SK-N-SH (cell line): ENCODE measurements around the gene FRS2. TPM values are rescaled to one million over a fixed set of nuclear protein-coding genes. Genes with fewer than 3 reads are reported as not detected.

Experiments used
- CTCF ChIA-PET: fragments of 300-600, 350-600 bp; formaldehyde crosslinking; extraction: SDS; loops from one replicate; lab custom pipeline; 2021; lab: Yijun Ruan, JAX
- POLR2A ChIA-PET: fragments of 350-600 bp; sonication (Branson Sonifier 250); formaldehyde crosslinking; extraction: SDS; loops from one replicate; lab custom pipeline; 2020; ENCODE audit warnings: antibody characterized with exemption, inconsistent platforms; lab: Yijun Ruan, JAX
- DNase-seq: peaks from one replicate; pipeline ENCODE4 v3.0.0; 2012
- H2AFZ ChIP-seq: fragments of 200-600 bp; sonication (generic); 2 replicates; pipeline ENCODE4 v1.8.1; 2016; ENCODE audit warnings: antibody characterized with exemption, mild to moderate bottlenecking, low read depth
- H3F3A ChIP-seq: fragments of 200-600 bp; sonication (generic); replicated peaks from 2 replicates; pipeline ENCODE3; 2016; ENCODE audit warnings: antibody characterized with exemption, mild to moderate bottlenecking; ENCODE audit not compliant: insufficient read depth
- H3K27ac ChIP-seq, 2 experiments: fragments of 200-500 bp in 1 of 2; fragments of 200-600 bp in 1 of 2; sonication (Bioruptor generic) in 1 of 2; sonication (generic), shearing (Covaris generic) in 1 of 2; 2 replicates each; pipeline versions ENCODE4 v1.5.1 to v1.6.1; 2014 to 2016; ENCODE audit warnings: low read depth in 2 of 2, inconsistent platforms in 1 of 2, low read length in 1 of 2, mild to moderate bottlenecking in 1 of 2, mixed read lengths in 1 of 2
- H3K27me3 ChIP-seq: fragments of 200-600 bp; sonication (generic), shearing (Covaris generic); 2 replicates; pipeline ENCODE4 v1.6.1; 2016; ENCODE audit warnings: mixed run types; ENCODE audit not compliant: insufficient read depth
- H3K36me3 ChIP-seq, 2 experiments: fragments of 200-500 bp in 1 of 2; fragments of 200-600 bp in 1 of 2; sonication (Bioruptor generic) in 1 of 2; sonication (generic) in 1 of 2; replicated peaks in 1 of 2; 2 replicates each; pipeline versions ENCODE3 to v1.5.1; 2014 to 2016; ENCODE audit warnings: low read length in 1 of 2, mild to moderate bottlenecking in 1 of 2; ENCODE audit not compliant: insufficient read depth in 2 of 2, control insufficient read depth in 1 of 2
- H3K4me1 ChIP-seq, 2 experiments: fragments of 200-500 bp in 1 of 2; fragments of 200-600 bp in 1 of 2; sonication (Bioruptor generic) in 1 of 2; sonication (generic), shearing (Covaris generic) in 1 of 2; 2 replicates each; pipeline versions ENCODE4 v1.5.1 to v1.6.1; 2014 to 2016; ENCODE audit warnings: low read depth in 1 of 2, low read length in 1 of 2, mixed run types in 1 of 2; ENCODE audit not compliant: insufficient read depth in 2 of 2, control insufficient read depth in 1 of 2
- H3K4me2 ChIP-seq: fragments of 200-600 bp; sonication (generic), shearing (Covaris generic); 2 replicates; pipeline ENCODE4 v1.6.1; 2017; ENCODE audit warnings: mixed run types
- H3K4me3 ChIP-seq, 2 experiments: fragments of 200-500 bp in 1 of 2; fragments of 200-600 bp in 1 of 2; sonication (Bioruptor generic) in 1 of 2; sonication (generic), shearing (Covaris generic) in 1 of 2; 2 replicates each; pipeline versions ENCODE4 v1.5.1 to v1.8.1; 2014 to 2016; ENCODE audit warnings: low read depth in 2 of 2, inconsistent platforms in 1 of 2, low read length in 1 of 2, mild to moderate bottlenecking in 1 of 2, mixed read lengths in 1 of 2, moderate library complexity in 1 of 2
- H3K79me2 ChIP-seq: fragments of 200-600 bp; sonication (generic); 2 replicates; pipeline ENCODE4 v1.8.1; 2017; ENCODE audit warnings: mild to moderate bottlenecking; ENCODE audit not compliant: insufficient read depth
- H3K9ac ChIP-seq: fragments of 200-600 bp; sonication (generic); 2 replicates; pipeline ENCODE4 v1.6.1; 2017; ENCODE audit warnings: mixed run types
- H3K9me2 ChIP-seq: fragments of 200-600 bp; sonication (generic); 2 replicates; pipeline ENCODE4 v1.6.1; 2017; ENCODE audit warnings: mixed run types
- H3K9me3 ChIP-seq: fragments of 200-600 bp; sonication (generic); 2 replicates; pipeline ENCODE4 v1.6.1; 2017; ENCODE audit warnings: mixed run types, mild to moderate bottlenecking, moderate library complexity
- H4K20me1 ChIP-seq: fragments of 200-600 bp; sonication (generic); 2 replicates; pipeline ENCODE4 v1.6.1; 2017; ENCODE audit warnings: mild to moderate bottlenecking, mixed run types; ENCODE audit not compliant: insufficient read depth
- CHD2 ChIP-seq: fragments of 150-350 bp; IDR thresholded peaks from 2 replicates; pipeline ENCODE4 v1.6.1; 2018; ENCODE audit warnings: low read length; ENCODE audit not compliant: partially characterized antibody
- EP300 ChIP-seq, 2 experiments: IDR thresholded peaks; 2 replicates each; pipeline versions ENCODE4 v1.4.0 to v1.6.1; 2012; ENCODE audit warnings: borderline replicate concordance in 1 of 2, low read depth in 1 of 2, low read length in 1 of 2
- EZH2phosphoT487 ChIP-seq: fragments of 200-600 bp; sonication (generic); IDR thresholded peaks from 2 replicates; pipeline ENCODE4 v1.6.1; 2017; ENCODE audit warnings: low read depth, mixed run types, mild to moderate bottlenecking, antibody characterized with exemption, moderate library complexity, borderline replicate concordance
- FOSL2 ChIP-seq: IDR thresholded peaks from 2 replicates; pipeline ENCODE4 v1.4.0; 2012; ENCODE audit warnings: low read depth, mild to moderate bottlenecking, moderate library complexity, borderline replicate concordance
- FOXJ3 ChIP-seq: sonication (generic); formaldehyde crosslinking; IDR thresholded peaks from 2 replicates; pipeline ENCODE4 v1.5.1; 2020; ENCODE audit warnings: mild to moderate bottlenecking, missing genetic modification reagents
- FOXM1 ChIP-seq: IDR thresholded peaks from 2 replicates; pipeline ENCODE4 v1.4.0; 2012; ENCODE audit warnings: low read depth, mild to moderate bottlenecking
- GABPA ChIP-seq: IDR thresholded peaks from 2 replicates; pipeline ENCODE4 v1.4.0; 2012; ENCODE audit warnings: low read depth, mild to moderate bottlenecking
- GATA2 ChIP-seq: sonication (generic); formaldehyde crosslinking; IDR thresholded peaks from 2 replicates; pipeline ENCODE4 v1.5.0; 2020; ENCODE audit warnings: mild to moderate bottlenecking, missing genetic modification reagents
- JUND ChIP-seq: IDR thresholded peaks from 2 replicates; pipeline ENCODE4 v1.4.0; 2012
- MEF2A ChIP-seq: IDR thresholded peaks from 2 replicates; pipeline ENCODE4 v1.4.0; 2012; ENCODE audit warnings: low read depth, borderline replicate concordance
- MXI1 ChIP-seq: IDR thresholded peaks from 2 replicates; pipeline ENCODE4 v1.6.1; 2012; ENCODE audit warnings: mild to moderate bottlenecking, low read depth, low read length, improper control_type of control experiment
- NFIC ChIP-seq: IDR thresholded peaks from 2 replicates; pipeline ENCODE4 v1.4.0; 2012; ENCODE audit warnings: borderline replicate concordance
- NRF1 ChIP-seq: IDR thresholded peaks from 2 replicates; pipeline ENCODE4 v1.6.1; 2012; ENCODE audit warnings: low read depth, mild to moderate bottlenecking, low read length
- RAD21 ChIP-seq: IDR thresholded peaks from 2 replicates; pipeline ENCODE4 v1.6.1; 2012; ENCODE audit warnings: mild to moderate bottlenecking, low read length
- RFX5 ChIP-seq: IDR thresholded peaks from 2 replicates; pipeline ENCODE4 v1.6.1; 2012; ENCODE audit warnings: mild to moderate bottlenecking, improper control_type of control experiment, low read length
- RXRA ChIP-seq: IDR thresholded peaks from 2 replicates; pipeline ENCODE4 v1.4.0; 2012; ENCODE audit warnings: low read depth, mild to moderate bottlenecking, borderline replicate concordance
- SMC3 ChIP-seq: IDR thresholded peaks from 2 replicates; pipeline ENCODE4 v1.6.1; 2012; ENCODE audit warnings: low read depth, low read length, improper control_type of control experiment
- YY1 ChIP-seq: IDR thresholded peaks from 2 replicates; pipeline ENCODE4 v1.4.0; 2012; ENCODE audit warnings: low read depth, mild to moderate bottlenecking
- WGBS: methylation state at CpG from one replicate; pipeline ENCODE4 v1.1.6; 2017; ENCODE audit warnings: low lambda C conversion rate; 5-methylcytosine and 5-hydroxymethylcytosine counted together
- polyA plus RNA-seq, 3 experiments: library from polyadenylated mRNA; depleted of rRNA; stranded (reverse); fragments of >200 nt; gene quantifications; 2 replicates each; pipeline ENCODE4 v1.2.3, GENCODE V29; 2012
- TF ChIP-seq, protein P1 (sequence below): IDR thresholded peaks from 2 replicates; pipeline ENCODE4; 2012
- TF ChIP-seq, protein P2 (sequence below): fragments of 150-350 bp; IDR thresholded peaks from 2 replicates; pipeline ENCODE4 v1.6.1; 2017; ENCODE audit warnings: antibody characterized with exemption, low read length, low read depth, borderline replicate concordance
- TF ChIP-seq, protein P3 (sequence below): IDR thresholded peaks from 2 replicates; pipeline ENCODE4 v1.6.1; 2012; ENCODE audit warnings: mild to moderate bottlenecking, low read depth, low read length, moderate library complexity

FRS2 gene
- polyA plus RNA-seq, 1 of the 3 experiments (the other 2 are of a cell fraction): 7.1 TPM

DNA sequence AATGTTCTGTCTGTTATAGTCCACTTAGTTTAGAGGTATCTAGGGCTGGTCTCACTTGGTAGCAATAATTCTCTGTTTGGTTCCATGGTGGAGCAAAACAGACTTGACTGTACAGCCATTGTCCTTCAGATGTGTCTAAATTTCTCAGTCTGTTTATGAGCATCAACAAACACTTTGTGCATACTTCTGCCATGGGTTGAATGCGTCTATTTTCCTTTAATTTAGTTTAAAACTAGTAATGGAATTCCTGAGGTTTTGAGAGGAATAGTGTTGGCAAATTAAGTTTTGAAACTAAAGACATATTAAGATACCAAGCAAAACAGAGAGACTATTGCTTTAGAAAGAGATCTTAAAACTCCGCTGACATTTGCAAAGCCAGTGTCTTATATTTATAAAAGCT lies 22.6 kb downstream of the FRS2 start:
- Histone ChIP-seq H2AFZ (no peak overlapping the region), H3K4me1 (no peaks in the 10 kb centered on the region), H3K9ac (no peak overlapping the region), H3K27me3 (no peaks in the 10 kb centered on the region), H3K27ac (no peak overlapping the region; a peak in 1 of 4 replicates), H4K20me1 (peaks cover 47% of the 10 kb centered on the region), H3K9me2 (no peaks in the 10 kb centered on the region), H3K4me3 (no peak overlapping the region), H3F3A (peaks cover 4% of the 10 kb centered on the region), H3K4me2 (no peak overlapping the region), H3K9me3 (no peaks in the 10 kb centered on the region), H3K79me2 (peaks cover 100% of the 10 kb centered on the region), H3K36me3 (peaks cover 6 to 41% of the 10 kb centered on the region in 2 experiments)
- no peak for DNase-seq
- WGBS: 77% methylated on average over 2 of the region's 2 CpGs
- TF ChIP-seq CHD2: no peak
- no peak for TF ChIP-seq GABPA
- ChIA-PET POLR2A (no interaction called here), CTCF (no interaction called here)

DNA sequence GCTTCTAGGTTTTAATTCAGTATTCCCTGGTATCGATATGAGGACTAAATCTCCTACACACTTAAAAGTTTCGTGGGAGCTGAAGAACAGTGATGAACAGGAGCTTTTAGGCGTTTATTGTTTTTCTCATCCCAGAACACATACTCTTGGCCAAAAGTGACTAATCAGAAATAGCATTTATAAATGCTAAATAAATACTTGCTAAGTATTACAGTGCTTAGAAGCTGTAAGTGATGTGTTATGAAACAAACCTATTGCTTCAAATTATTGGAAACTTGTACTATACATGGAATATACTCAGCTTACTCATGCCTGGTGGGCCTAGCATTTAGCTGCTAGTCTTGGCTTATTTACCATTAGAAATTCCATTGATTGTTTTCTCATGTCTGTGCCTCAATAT lies 24.9 kb downstream of the FRS2 start:
- Histone ChIP-seq H3K27me3 (no peaks in the 10 kb centered on the region), H3K27ac (no peak overlapping the region), H3K9me3 (no peaks in the 10 kb centered on the region), H3K79me2 (peaks cover 100% of the 10 kb centered on the region), H3F3A (peaks cover 11% of the 10 kb centered on the region), H3K36me3 (peaks cover 0 to 32% of the 10 kb centered on the region in 2 experiments), H3K4me2 (no peak overlapping the region), H4K20me1 (peaks cover 57% of the 10 kb centered on the region), H3K4me3 (no peak overlapping the region), H2AFZ (no peak overlapping the region), H3K4me1 (peaks cover 0 to 8% of the 10 kb centered on the region in 2 experiments; a peak in 2 of 4 replicates), H3K9ac (no peak overlapping the region), H3K9me2 (no peaks in the 10 kb centered on the region)
- no peak for DNase-seq
- ChIA-PET CTCF (interaction anchor here (1.3 kb wide), 1 partner anchor 25 kb away, joined by 6 read pairs; the partner anchor contains the start of gene FRS2), POLR2A (no interaction called here)
- WGBS: 77% methylated on average over 3 of the region's 3 CpGs
- no peak for TF ChIP-seq NRF1
- TF ChIP-seq RXRA: no peak
- no peak for TF ChIP-seq JUND
- no peak for TF ChIP-seq SMC3
- TF ChIP-seq RAD21: no peak
- no peak for TF ChIP-seq CHD2
- TF ChIP-seq, protein P1, sequence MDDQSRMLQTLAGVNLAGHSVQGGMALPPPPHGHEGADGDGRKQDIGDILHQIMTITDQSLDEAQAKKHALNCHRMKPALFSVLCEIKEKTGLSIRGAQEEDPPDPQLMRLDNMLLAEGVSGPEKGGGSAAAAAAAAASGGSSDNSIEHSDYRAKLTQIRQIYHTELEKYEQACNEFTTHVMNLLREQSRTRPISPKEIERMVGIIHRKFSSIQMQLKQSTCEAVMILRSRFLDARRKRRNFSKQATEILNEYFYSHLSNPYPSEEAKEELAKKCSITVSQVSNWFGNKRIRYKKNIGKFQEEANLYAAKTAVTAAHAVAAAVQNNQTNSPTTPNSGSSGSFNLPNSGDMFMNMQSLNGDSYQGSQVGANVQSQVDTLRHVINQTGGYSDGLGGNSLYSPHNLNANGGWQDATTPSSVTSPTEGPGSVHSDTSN: no peak
- no peak for TF ChIP-seq MEF2A
- TF ChIP-seq EP300 (IDR thresholded peaks at IDR 0.05; ENCODE audit: borderline replicate concordance in 1 of 2, low read depth in 1 of 2, low read length in 1 of 2): no peak
- TF ChIP-seq EZH2phosphoT487: no peak
- no peak for TF ChIP-seq YY1
- TF ChIP-seq FOXJ3 (CRISPR knock-in tag): no peak
- no peak for TF ChIP-seq GATA2
- TF ChIP-seq, protein P2, sequence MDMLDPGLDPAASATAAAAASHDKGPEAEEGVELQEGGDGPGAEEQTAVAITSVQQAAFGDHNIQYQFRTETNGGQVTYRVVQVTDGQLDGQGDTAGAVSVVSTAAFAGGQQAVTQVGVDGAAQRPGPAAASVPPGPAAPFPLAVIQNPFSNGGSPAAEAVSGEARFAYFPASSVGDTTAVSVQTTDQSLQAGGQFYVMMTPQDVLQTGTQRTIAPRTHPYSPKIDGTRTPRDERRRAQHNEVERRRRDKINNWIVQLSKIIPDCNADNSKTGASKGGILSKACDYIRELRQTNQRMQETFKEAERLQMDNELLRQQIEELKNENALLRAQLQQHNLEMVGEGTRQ: no peak
- TF ChIP-seq FOXM1: no peak
- TF ChIP-seq NFIC: no peak
- TF ChIP-seq RFX5: no peak
- no peak for TF ChIP-seq MXI1
- TF ChIP-seq, protein P3, sequence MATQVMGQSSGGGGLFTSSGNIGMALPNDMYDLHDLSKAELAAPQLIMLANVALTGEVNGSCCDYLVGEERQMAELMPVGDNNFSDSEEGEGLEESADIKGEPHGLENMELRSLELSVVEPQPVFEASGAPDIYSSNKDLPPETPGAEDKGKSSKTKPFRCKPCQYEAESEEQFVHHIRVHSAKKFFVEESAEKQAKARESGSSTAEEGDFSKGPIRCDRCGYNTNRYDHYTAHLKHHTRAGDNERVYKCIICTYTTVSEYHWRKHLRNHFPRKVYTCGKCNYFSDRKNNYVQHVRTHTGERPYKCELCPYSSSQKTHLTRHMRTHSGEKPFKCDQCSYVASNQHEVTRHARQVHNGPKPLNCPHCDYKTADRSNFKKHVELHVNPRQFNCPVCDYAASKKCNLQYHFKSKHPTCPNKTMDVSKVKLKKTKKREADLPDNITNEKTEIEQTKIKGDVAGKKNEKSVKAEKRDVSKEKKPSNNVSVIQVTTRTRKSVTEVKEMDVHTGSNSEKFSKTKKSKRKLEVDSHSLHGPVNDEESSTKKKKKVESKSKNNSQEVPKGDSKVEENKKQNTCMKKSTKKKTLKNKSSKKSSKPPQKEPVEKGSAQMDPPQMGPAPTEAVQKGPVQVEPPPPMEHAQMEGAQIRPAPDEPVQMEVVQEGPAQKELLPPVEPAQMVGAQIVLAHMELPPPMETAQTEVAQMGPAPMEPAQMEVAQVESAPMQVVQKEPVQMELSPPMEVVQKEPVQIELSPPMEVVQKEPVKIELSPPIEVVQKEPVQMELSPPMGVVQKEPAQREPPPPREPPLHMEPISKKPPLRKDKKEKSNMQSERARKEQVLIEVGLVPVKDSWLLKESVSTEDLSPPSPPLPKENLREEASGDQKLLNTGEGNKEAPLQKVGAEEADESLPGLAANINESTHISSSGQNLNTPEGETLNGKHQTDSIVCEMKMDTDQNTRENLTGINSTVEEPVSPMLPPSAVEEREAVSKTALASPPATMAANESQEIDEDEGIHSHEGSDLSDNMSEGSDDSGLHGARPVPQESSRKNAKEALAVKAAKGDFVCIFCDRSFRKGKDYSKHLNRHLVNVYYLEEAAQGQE: no peak
- no peak for TF ChIP-seq FOSL2
